ENCODE data around the gene AP4M1. TPM values are rescaled to one million over a fixed set of nuclear protein-coding genes. Genes with fewer than 3 reads are reported as not detected.

The AP4M1 gene
- total RNA-seq, 1 donor from 2014 or later = 23.6 TPM

GRCh38 chr7:100152404-100152803 lies 51.0 kb downstream of the AP4M1 start:
- H3K36me3 ChIP-seq (ENCODE audit: control insufficient read depth, insufficient read depth, low read length) = peaks cover under 1% of the 10 kb centered on the region
- no peak overlapping the region for H3K4me3 ChIP-seq (ENCODE audit: low read depth, low read length)
- DNase-seq (ENCODE audit: low read depth) = no peak
- TF ChIP-seq CTCF (IDR thresholded peaks at IDR 0.05; ENCODE audit: insufficient read depth, low read length, poor library complexity, severe bottlenecking) = no peak
- no peaks in the 10 kb centered on the region for H3K27me3 ChIP-seq (ENCODE audit: control insufficient read depth, insufficient read depth, low read length)

DNA sequence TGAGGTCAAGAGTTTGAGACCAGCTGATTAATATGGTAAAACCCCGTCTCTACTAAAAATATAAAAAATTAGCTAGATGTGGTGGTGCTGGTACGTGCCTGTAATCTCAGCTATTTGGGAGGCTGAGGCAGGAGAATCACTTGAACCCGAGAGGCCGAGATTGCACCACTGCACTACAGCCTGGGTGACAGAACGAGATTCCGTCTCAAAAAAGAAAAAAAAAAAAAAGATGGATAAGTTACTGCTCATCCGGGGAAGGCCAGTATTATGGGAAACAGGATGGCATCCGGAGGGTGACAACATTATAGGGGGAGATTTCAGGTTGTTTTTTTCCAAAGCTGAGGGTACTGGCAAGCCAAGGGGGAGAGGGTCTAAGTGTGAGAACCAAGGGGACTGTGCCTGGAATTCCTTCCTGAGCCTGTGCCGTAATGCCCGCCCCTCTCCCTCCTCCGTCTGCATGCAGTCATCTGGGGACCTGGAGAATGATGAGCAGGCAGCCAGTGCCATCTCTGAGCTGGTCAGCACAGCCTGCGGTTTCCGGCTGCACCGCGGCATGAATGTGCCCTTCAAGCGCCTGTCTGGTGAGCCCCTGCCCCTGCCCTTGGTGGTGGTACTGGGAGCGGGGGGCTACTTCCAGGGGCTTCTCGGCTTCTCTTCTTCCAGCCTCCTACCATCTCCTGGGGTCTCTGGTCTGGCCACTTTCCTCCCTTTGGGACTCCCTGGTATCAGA lies 51.7 kb downstream of the AP4M1 start:
- no peaks in the 10 kb centered on the region for H3K27me3 ChIP-seq (ENCODE audit: control insufficient read depth, insufficient read depth, low read length)
- no peak for TF ChIP-seq CTCF (IDR thresholded peaks at IDR 0.05; ENCODE audit: insufficient read depth, low read length, poor library complexity, severe bottlenecking)
- no peak overlapping the region for H3K4me3 ChIP-seq (ENCODE audit: low read depth, low read length)
- peaks cover 1% of the 10 kb centered on the region for H3K36me3 ChIP-seq (ENCODE audit: control insufficient read depth, insufficient read depth, low read length)
- DNase-seq (ENCODE audit: low read depth) = no peak

GRCh38 chr7:100153708-100154535 lies 52.5 kb downstream of the AP4M1 start:
- no peak for TF ChIP-seq CTCF (IDR thresholded peaks at IDR 0.05; ENCODE audit: insufficient read depth, low read length, poor library complexity, severe bottlenecking)
- no peak overlapping the region for H3K4me3 ChIP-seq (ENCODE audit: low read depth, low read length)
- H3K36me3 ChIP-seq (ENCODE audit: control insufficient read depth, insufficient read depth, low read length) = peaks cover 1% of the 10 kb centered on the region
- H3K27me3 ChIP-seq (ENCODE audit: control insufficient read depth, insufficient read depth, low read length) = no peaks in the 10 kb centered on the region
- DNase-seq (ENCODE audit: low read depth) = no peak

- peaks cover 1% of the 10 kb centered on the region for H3K36me3 ChIP-seq (ENCODE audit: control insufficient read depth, insufficient read depth, low read length)
- DNase-seq (ENCODE audit: low read depth) = no peak
- TF ChIP-seq CTCF (IDR thresholded peaks at IDR 0.05; ENCODE audit: insufficient read depth, low read length, poor library complexity, severe bottlenecking) = no peak
- H3K27me3 ChIP-seq (ENCODE audit: control insufficient read depth, insufficient read depth, low read length) = no peaks in the 10 kb centered on the region
- no peak overlapping the region for H3K4me3 ChIP-seq (ENCODE audit: low read depth, low read length)
Observed at GRCh38 chr7:100154651-100155491, 53.4 kb downstream of the AP4M1 start.

DNA sequence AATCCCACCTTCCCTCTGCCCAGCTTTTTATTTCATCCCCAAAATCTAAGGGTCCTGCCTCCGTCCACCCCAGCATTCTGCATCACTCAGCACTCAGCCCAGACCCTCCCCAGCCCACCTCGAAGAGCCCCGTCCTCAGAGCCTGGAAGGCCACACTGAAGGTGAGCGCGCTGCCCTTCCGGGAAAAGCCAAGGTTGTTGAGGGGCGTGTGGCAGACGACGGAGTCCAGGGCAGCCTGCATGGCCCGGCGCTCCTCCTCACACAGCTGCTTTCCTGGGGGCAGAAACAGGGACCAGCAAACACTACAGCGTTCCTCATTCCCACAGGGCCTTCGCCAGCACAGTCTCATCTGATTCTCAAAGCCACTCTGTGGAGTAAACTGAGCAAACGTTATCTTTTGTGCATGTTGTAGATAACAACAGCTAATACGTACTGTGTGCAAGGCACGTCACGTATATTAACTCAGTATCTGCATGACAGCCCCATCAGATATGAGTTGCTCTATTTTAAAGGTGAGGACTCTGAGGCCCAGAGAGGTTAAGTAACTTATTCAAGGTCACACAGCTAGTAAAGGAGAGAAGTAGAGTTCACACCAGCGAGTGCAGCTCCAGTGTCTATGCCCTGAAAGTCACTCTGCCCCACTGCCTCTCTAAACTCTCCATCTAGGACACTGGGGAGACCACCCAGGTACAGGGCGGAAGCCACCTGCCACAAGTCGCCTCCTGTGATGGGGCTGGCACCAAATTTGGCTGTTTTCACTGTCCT lies 54.3 kb downstream of the AP4M1 start:
- DNase-seq (ENCODE audit: low read depth) = no peak
- Histone ChIP-seq H3K36me3 (ENCODE audit: control insufficient read depth, insufficient read depth, low read length) (peaks cover 1% of the 10 kb centered on the region), H3K27me3 (ENCODE audit: control insufficient read depth, insufficient read depth, low read length) (no peaks in the 10 kb centered on the region), H3K4me3 (ENCODE audit: low read depth, low read length) (no peak overlapping the region)
- no peak for TF ChIP-seq CTCF (IDR thresholded peaks at IDR 0.05; ENCODE audit: insufficient read depth, low read length, poor library complexity, severe bottlenecking)

Measured in kidney epithelial cell (primary cell).